Measurements from ENCODE around the gene GPRC5C.

GPRC5C gene

DNA sequence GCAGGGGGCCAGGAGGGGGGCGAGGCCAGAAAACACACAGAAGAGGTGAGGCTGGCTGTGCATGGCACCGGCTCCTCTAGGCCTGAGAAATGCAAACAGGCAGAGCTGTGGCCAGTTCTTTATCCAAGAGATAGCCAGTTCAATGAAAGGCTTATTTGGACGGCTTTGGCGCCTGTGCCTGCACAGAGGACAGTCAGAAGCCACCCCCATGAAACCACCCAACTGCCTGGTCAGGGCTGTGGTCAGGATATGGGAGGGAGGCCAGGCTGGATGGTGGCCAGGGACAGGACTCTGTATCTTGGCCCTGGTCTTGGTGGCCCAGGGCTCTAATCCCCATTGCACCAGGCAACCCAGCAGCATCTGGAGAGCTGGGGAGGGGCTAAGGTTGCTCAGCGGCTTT is 24.5 kb upstream of the GPRC5C start:
- TF ChIP-seq, protein P1, sequence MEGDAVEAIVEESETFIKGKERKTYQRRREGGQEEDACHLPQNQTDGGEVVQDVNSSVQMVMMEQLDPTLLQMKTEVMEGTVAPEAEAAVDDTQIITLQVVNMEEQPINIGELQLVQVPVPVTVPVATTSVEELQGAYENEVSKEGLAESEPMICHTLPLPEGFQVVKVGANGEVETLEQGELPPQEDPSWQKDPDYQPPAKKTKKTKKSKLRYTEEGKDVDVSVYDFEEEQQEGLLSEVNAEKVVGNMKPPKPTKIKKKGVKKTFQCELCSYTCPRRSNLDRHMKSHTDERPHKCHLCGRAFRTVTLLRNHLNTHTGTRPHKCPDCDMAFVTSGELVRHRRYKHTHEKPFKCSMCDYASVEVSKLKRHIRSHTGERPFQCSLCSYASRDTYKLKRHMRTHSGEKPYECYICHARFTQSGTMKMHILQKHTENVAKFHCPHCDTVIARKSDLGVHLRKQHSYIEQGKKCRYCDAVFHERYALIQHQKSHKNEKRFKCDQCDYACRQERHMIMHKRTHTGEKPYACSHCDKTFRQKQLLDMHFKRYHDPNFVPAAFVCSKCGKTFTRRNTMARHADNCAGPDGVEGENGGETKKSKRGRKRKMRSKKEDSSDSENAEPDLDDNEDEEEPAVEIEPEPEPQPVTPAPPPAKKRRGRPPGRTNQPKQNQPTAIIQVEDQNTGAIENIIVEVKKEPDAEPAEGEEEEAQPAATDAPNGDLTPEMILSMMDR (conservative IDR thresholded peaks at IDR 0.05; ENCODE audit: low read depth, low read length): no peak
- no peak overlapping the region for H3K4me3 ChIP-seq (ENCODE audit: low read length)
- DNase-seq (ENCODE audit: low read depth): no peak

DNA sequence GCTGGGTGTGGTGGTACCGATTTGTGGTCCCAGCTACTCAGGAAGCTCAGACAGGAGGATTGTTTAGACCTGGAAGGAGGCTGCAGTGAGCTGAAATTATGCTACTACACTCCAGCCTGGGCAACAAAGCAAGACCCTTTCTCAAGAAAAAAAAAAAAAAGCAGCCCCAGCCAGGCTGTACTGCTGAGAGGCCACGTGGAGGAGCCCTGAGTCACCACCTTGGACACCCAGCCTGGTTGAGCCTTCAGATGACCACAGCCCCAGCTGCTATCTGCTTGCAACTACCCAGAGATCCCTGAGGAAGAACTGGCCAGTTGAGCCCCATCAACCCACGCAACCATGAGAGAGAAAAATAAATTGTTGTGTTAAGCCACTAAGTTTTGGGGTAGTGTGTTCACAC is 23.6 kb upstream of the GPRC5C start:
- DNase-seq (ENCODE audit: low read depth): no peak
- no peak overlapping the region for H3K4me3 ChIP-seq (ENCODE audit: low read length)
- TF ChIP-seq, protein P1 (conservative IDR thresholded peaks at IDR 0.05; ENCODE audit: low read depth, low read length): peak; percentile 22

DNA sequence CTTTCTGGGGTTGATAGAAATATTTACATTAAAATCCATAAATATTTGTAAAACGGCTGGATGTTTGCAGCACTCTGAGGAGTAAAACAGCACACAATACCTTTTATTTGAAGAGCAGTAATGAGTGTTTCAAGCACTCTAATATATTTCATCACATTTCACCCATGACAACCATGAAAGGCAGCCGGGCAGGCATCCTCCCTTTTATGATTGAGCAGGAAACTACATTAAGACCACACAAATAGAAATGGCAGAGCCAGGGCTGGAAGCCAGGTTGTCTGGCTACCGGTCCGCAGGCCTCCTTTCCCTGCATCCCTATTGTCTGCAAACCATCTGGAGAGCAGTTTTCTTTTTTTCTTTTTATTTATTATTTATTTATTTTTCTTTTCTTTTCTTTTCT is 23.1 kb upstream of the GPRC5C start:
- DNase-seq (ENCODE audit: low read depth): no peak
- TF ChIP-seq, protein P1 (conservative IDR thresholded peaks at IDR 0.05; ENCODE audit: low read depth, low read length): no peak
- no peak overlapping the region for H3K4me3 ChIP-seq (ENCODE audit: low read length)

DNA sequence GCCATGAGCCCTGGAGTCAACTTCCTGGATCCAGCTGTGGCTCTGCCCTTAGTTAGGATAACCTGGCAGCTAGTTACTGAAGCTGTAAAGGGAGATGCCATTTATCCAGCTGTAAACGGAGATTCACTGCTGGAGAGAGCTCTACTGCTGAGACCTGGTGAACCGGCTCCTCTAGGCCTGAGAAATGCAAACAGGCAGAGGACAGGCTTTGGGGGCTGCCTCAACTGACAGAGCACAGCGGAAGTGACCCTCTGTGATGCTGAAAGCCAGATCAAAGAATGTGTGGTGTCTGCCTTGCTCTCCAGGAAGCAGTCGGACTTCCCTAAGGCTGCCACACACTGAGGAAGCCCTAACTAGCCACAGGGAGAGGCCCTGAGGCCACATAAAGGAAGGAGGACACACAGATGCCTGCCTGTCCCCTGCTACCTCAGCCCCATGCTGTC is 21.9 kb upstream of the GPRC5C start:
- DNase-seq (ENCODE audit: low read depth): no peak
- no peak overlapping the region for H3K4me3 ChIP-seq (ENCODE audit: low read length)
- TF ChIP-seq, protein P1 (conservative IDR thresholded peaks at IDR 0.05; ENCODE audit: low read depth, low read length): no peak

DNA sequence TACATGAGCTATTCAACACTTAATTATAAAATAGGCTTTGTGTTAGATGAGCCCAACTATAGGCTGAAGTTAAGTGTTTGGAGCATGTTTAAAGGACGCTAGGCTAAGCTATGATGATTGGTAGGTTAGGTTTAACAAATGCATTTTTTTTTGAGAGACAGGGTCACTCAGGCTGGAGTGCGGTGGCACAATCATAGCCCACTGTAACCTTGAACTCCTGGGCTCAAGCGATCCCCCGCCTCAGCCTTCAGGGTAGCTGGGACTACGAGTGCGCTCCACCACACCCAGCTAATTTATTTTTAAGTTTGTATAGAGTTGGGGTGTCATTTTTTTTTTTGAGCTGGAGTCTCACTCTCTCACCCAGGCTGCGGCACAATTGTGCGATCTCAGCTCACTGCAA is 19.3 kb upstream of the GPRC5C start:
- no peak overlapping the region for H3K4me3 ChIP-seq (ENCODE audit: low read length)
- TF ChIP-seq, protein P1 (conservative IDR thresholded peaks at IDR 0.05; ENCODE audit: low read depth, low read length): no peak
- no peak for DNase-seq (ENCODE audit: low read depth)

DNA sequence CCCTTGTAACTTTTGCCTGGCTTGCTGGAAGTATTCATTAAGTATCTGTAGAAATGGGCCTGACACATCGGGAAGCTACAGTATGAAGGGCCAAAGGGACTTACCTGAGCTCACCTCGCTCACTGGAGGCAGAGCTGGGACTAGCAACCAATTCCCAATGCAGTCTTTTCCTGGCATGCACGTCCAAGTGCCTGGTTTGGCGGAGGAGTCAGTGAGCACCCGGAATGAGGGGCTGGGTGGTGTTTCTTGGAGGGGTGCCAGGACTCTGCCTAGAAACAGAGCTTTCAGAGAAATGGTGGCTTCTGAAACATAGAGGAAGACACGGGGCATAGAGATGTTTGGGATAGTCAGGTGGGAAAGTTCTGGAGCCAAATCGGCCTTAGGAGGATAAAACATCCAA is 18.4 kb upstream of the GPRC5C start:
- no peak for DNase-seq (ENCODE audit: low read depth)
- no peak overlapping the region for H3K4me3 ChIP-seq (ENCODE audit: low read length)
- TF ChIP-seq, protein P1 (conservative IDR thresholded peaks at IDR 0.05; ENCODE audit: low read depth, low read length): no peak

DNA sequence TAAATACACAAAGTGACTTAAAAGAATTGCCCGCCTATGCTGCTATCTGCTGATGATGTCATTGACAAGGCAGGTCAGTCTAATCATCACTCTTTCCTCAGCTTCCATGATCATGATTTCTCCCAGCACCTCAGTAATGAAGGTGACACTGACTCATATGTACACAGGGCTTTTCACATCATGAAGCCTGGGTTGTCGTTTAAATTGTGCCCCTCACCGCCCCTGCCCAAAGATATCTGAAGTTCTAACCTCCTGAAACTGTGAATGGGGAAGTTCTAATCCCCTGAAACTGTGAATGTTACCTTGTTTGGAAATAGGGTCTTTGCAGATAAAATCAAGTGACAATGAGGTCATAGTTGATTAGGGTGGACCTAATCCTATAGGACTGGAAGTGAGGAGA is 17.4 kb upstream of the GPRC5C start:
- TF ChIP-seq, protein P1 (conservative IDR thresholded peaks at IDR 0.05; ENCODE audit: low read depth, low read length): no peak
- DNase-seq (ENCODE audit: low read depth): no peak
- H3K4me3 ChIP-seq (ENCODE audit: low read length): no peak overlapping the region
